GM23338 (cell line): ENCODE measurements around the gene GPATCH2. TPM values are rescaled to one million over a fixed set of nuclear protein-coding genes. Genes with fewer than 3 reads are reported as not detected.

ENCODE experiments used
- ATAC-seq: fragments of 200-7000 bp; cut with Tn5 transposase; 3 replicates; pipeline ENCODE4 v1.9.1; 2020
- DNase-seq: peaks from one replicate; pipeline ENCODE4 v3.0.0-alpha.2; 2015; ENCODE audit warnings: low spot score
- H2AFZ ChIP-seq: fragments of 200-600 bp; sonication (generic); 2 replicates; pipeline ENCODE4 v1.8.0; 2016; ENCODE audit warnings: antibody characterized with exemption, mild to moderate bottlenecking, moderate library complexity
- H3F3A ChIP-seq: fragments of 200-600 bp; sonication (generic); replicated peaks from 2 replicates; pipeline ENCODE4 v1.8.0; 2017; ENCODE audit warnings: antibody characterized with exemption, mixed run types, low read depth
- H3K27ac ChIP-seq: fragments of 200-600 bp; sonication (generic); 2 replicates; pipeline ENCODE4 v1.6.1; 2016; ENCODE audit warnings: low read depth
- H3K27me3 ChIP-seq: fragments of 200-600 bp; sonication (generic); 2 replicates; pipeline ENCODE4 v1.8.0; 2016; ENCODE audit warnings: mild to moderate bottlenecking, mixed run types, moderate library complexity; ENCODE audit not compliant: insufficient read depth
- H3K36me3 ChIP-seq: fragments of 200-600 bp; sonication (generic); 2 replicates; pipeline ENCODE4 v1.8.0; 2016; ENCODE audit warnings: mild to moderate bottlenecking; ENCODE audit not compliant: insufficient read depth
- H3K4me1 ChIP-seq: fragments of 200-600 bp; sonication (generic); 2 replicates; pipeline ENCODE4 v1.8.0; 2016; ENCODE audit warnings: mild to moderate bottlenecking, moderate library complexity; ENCODE audit not compliant: insufficient read depth
- H3K4me2 ChIP-seq: fragments of 200-600 bp; sonication (generic); 2 replicates; pipeline ENCODE4 v1.7.1; 2017; ENCODE audit warnings: mixed run types
- H3K4me3 ChIP-seq: fragments of 200-600 bp; sonication (generic); 2 replicates; pipeline ENCODE4 v1.6.1; 2016; ENCODE audit warnings: mixed run types
- H3K79me2 ChIP-seq: fragments of 200-600 bp; sonication (generic); replicated peaks from 2 replicates; pipeline ENCODE4 v1.8.0; 2017; ENCODE audit warnings: mild to moderate bottlenecking; ENCODE audit not compliant: insufficient read depth
- H3K9me2 ChIP-seq: fragments of 200-600 bp; sonication (generic); 2 replicates; pipeline ENCODE4 v1.8.0; 2017; ENCODE audit not compliant: insufficient read depth
- H4K20me1 ChIP-seq: fragments of 200-600 bp; sonication (generic); replicated peaks from 2 replicates; pipeline ENCODE4 v1.8.0; 2017; ENCODE audit warnings: mild to moderate bottlenecking; ENCODE audit not compliant: insufficient read depth
- H3K27ac Mint-ChIP-seq: 2 replicates; pipeline ENCODE4 v1.8.0; 2020; ENCODE audit warnings: inconsistent platforms, mild to moderate bottlenecking, moderate library complexity, mixed read lengths
- H3K27me3 Mint-ChIP-seq: 3 replicates; pipeline ENCODE4 v1.8.0; 2022; ENCODE audit warnings: low read depth, mild to moderate bottlenecking, moderate library complexity, mixed read lengths, inconsistent platforms; ENCODE audit not compliant: insufficient read depth, poor library complexity
- H3K36me3 Mint-ChIP-seq: 3 replicates; pipeline ENCODE4 v1.8.0; 2021; ENCODE audit warnings: low read depth, mild to moderate bottlenecking, inconsistent platforms, moderate library complexity, mixed read lengths
- H3K4me1 Mint-ChIP-seq: 3 replicates; pipeline ENCODE4 v1.8.0; 2020; ENCODE audit warnings: mild to moderate bottlenecking, inconsistent platforms, mixed read lengths
- H3K4me3 Mint-ChIP-seq: 3 replicates; pipeline ENCODE4 v1.8.0; 2021; ENCODE audit warnings: moderate library complexity, mild to moderate bottlenecking, inconsistent platforms, mixed read lengths
- H3K9me3 Mint-ChIP-seq: 3 replicates; pipeline ENCODE4 v1.8.0; 2020; ENCODE audit warnings: moderate library complexity, mild to moderate bottlenecking, inconsistent platforms, mixed read lengths
- CREB1 ChIP-seq: fragments of 250-450 bp; sonication (Bioruptor Pico); IDR thresholded peaks from 2 replicates; pipeline ENCODE4 v1.5.0; 2020; ENCODE audit warnings: low read depth, mild to moderate bottlenecking, moderate library complexity
- EZH2 ChIP-seq: fragments of 200-600 bp; sonication (generic); IDR thresholded peaks from one replicate; pipeline ENCODE4 v1.8.0; 2017; ENCODE audit warnings: antibody characterized with exemption, mild to moderate bottlenecking, low read depth; ENCODE audit not compliant: unreplicated experiment
- EZH2phosphoT487 ChIP-seq: fragments of 200-600 bp; sonication (generic); IDR thresholded peaks from one replicate; pipeline ENCODE4 v1.8.1; 2018; ENCODE audit warnings: antibody characterized with exemption; ENCODE audit not compliant: unreplicated experiment
- JUNB ChIP-seq: IDR thresholded peaks from one replicate; pipeline ENCODE4 v1.6.1; 2016; ENCODE audit warnings: antibody characterized with exemption; ENCODE audit not compliant: unreplicated experiment
- NANOG ChIP-seq: IDR thresholded peaks from 2 replicates; pipeline ENCODE4 v1.6.1; 2016; ENCODE audit warnings: antibody characterized with exemption, borderline replicate concordance
- POLR2AphosphoS5 ChIP-seq: IDR thresholded peaks from 2 replicates; pipeline ENCODE4 v1.6.1; 2016; ENCODE audit warnings: antibody characterized with exemption, low read depth
- STAT1 ChIP-seq: IDR thresholded peaks from one replicate; pipeline ENCODE4 v1.6.1; 2016; ENCODE audit warnings: antibody characterized with exemption; ENCODE audit not compliant: unreplicated experiment
- ZNF114 ChIP-seq: fragments of 250-450 bp; sonication (Bioruptor Pico); IDR thresholded peaks from 2 replicates; pipeline ENCODE4 v1.5.0; 2020; ENCODE audit warnings: mild to moderate bottlenecking, moderate library complexity
- ZNF331 ChIP-seq: fragments of 250-450 bp; sonication (Bioruptor Pico); IDR thresholded peaks from 2 replicates; pipeline ENCODE4 v1.5.0; 2020; ENCODE audit warnings: low read depth, mild to moderate bottlenecking, moderate library complexity
- polyA plus RNA-seq: library from polyadenylated mRNA; unstranded; fragments of >200 nt; fragmentation: Nextera tagmentation; extraction: Ambion mirVana; gene quantifications from 2 replicates; pipeline ENCODE4 v1.2.1, GENCODE V29; 2016
- total RNA-seq: library from RNA; depleted of rRNA; stranded (reverse); fragments of >200 nt; shearing (Covaris generic); gene quantifications from 2 replicates; pipeline ENCODE4 v1.2.3, GENCODE V29; 2014
- TF ChIP-seq, protein P1 (sequence below): IDR thresholded peaks from one replicate; pipeline ENCODE4 v1.6.1; 2018; ENCODE audit warnings: antibody characterized with exemption; ENCODE audit not compliant: unreplicated experiment
- TF ChIP-seq, protein P2 (sequence below): fragments of 250-450 bp; sonication (Bioruptor Pico); IDR thresholded peaks from 2 replicates; pipeline ENCODE4 v1.5.0; 2020; ENCODE audit warnings: mild to moderate bottlenecking, moderate library complexity
- TF ChIP-seq, protein P3 (sequence below), 2 experiments: fragments of 200-600 bp in 1 of 2; sonication (generic) in 1 of 2; conservative IDR thresholded peaks; 2 replicates each; pipeline versions ENCODE4 v1.5.1 to v1.6.1; 2016 to 2017; ENCODE audit warnings: antibody characterized with exemption in 2 of 2, low read depth in 2 of 2, mild to moderate bottlenecking in 2 of 2, moderate library complexity in 1 of 2
- TF ChIP-seq, protein P4 (sequence below): IDR thresholded peaks from 2 replicates; pipeline ENCODE4 v1.6.1; 2016; ENCODE audit warnings: antibody characterized with exemption

GPATCH2 gene
- total and polyA plus RNA-seq, 2 experiments from 2014 or later = 12.3 to 26.7 TPM

DNA sequence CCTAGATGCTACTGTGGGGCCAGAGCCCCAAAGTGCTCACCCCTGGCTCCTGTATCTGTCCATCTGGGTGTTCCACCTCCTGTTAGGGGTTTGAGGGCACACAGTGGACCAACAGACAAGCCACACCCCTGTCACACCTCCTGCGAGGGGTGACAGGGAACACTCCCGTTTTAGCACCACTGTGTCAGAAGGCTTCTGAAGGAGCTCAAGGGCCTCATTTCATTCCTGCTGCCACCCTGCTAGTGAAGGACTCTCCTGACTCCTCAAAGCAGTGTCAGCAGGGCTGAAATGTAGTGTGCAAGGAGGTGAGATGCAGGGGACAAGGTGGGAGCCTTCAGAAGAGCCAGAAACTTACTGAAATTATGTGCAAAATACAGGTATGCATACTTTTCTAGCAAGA, 174.6 kb downstream of the GPATCH2 start:
- Histone ChIP-seq H3K9me2 (no peaks in the 10 kb centered on the region), H2AFZ (no peak overlapping the region), H3K27me3 (no peaks in the 10 kb centered on the region), H3K36me3 (no peaks in the 10 kb centered on the region), H3K27ac (no peak overlapping the region), H4K20me1 (no peaks in the 10 kb centered on the region), H3K4me1 (no peaks in the 10 kb centered on the region), H3F3A (no peaks in the 10 kb centered on the region), H3K4me3 (no peak overlapping the region), H3K79me2 (no peaks in the 10 kb centered on the region), H3K4me2 (no peak overlapping the region)
- H3K4me1 Mint-ChIP-seq = 0 out of 3 replicates have a peak, but pooled peaks cover 2% of the 10 kb centered on the region
- H3K36me3 Mint-ChIP-seq = no peaks in the 10 kb centered on the region
- DNase-seq = no peak
- peaks cover 3% of the 10 kb centered on the region for H3K27me3 Mint-ChIP-seq
- no peak for ATAC-seq
- H3K27ac Mint-ChIP-seq = no peak overlapping the region
- no peaks in the 10 kb centered on the region for H3K9me3 Mint-ChIP-seq
- no peak for TF ChIP-seq CREB1
- TF ChIP-seq ZNF114 (CRISPR knock-in tag) = no peak
- TF ChIP-seq, protein P1, sequence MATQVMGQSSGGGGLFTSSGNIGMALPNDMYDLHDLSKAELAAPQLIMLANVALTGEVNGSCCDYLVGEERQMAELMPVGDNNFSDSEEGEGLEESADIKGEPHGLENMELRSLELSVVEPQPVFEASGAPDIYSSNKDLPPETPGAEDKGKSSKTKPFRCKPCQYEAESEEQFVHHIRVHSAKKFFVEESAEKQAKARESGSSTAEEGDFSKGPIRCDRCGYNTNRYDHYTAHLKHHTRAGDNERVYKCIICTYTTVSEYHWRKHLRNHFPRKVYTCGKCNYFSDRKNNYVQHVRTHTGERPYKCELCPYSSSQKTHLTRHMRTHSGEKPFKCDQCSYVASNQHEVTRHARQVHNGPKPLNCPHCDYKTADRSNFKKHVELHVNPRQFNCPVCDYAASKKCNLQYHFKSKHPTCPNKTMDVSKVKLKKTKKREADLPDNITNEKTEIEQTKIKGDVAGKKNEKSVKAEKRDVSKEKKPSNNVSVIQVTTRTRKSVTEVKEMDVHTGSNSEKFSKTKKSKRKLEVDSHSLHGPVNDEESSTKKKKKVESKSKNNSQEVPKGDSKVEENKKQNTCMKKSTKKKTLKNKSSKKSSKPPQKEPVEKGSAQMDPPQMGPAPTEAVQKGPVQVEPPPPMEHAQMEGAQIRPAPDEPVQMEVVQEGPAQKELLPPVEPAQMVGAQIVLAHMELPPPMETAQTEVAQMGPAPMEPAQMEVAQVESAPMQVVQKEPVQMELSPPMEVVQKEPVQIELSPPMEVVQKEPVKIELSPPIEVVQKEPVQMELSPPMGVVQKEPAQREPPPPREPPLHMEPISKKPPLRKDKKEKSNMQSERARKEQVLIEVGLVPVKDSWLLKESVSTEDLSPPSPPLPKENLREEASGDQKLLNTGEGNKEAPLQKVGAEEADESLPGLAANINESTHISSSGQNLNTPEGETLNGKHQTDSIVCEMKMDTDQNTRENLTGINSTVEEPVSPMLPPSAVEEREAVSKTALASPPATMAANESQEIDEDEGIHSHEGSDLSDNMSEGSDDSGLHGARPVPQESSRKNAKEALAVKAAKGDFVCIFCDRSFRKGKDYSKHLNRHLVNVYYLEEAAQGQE = no peak
- no peak for TF ChIP-seq NANOG
- TF ChIP-seq, protein P2, sequence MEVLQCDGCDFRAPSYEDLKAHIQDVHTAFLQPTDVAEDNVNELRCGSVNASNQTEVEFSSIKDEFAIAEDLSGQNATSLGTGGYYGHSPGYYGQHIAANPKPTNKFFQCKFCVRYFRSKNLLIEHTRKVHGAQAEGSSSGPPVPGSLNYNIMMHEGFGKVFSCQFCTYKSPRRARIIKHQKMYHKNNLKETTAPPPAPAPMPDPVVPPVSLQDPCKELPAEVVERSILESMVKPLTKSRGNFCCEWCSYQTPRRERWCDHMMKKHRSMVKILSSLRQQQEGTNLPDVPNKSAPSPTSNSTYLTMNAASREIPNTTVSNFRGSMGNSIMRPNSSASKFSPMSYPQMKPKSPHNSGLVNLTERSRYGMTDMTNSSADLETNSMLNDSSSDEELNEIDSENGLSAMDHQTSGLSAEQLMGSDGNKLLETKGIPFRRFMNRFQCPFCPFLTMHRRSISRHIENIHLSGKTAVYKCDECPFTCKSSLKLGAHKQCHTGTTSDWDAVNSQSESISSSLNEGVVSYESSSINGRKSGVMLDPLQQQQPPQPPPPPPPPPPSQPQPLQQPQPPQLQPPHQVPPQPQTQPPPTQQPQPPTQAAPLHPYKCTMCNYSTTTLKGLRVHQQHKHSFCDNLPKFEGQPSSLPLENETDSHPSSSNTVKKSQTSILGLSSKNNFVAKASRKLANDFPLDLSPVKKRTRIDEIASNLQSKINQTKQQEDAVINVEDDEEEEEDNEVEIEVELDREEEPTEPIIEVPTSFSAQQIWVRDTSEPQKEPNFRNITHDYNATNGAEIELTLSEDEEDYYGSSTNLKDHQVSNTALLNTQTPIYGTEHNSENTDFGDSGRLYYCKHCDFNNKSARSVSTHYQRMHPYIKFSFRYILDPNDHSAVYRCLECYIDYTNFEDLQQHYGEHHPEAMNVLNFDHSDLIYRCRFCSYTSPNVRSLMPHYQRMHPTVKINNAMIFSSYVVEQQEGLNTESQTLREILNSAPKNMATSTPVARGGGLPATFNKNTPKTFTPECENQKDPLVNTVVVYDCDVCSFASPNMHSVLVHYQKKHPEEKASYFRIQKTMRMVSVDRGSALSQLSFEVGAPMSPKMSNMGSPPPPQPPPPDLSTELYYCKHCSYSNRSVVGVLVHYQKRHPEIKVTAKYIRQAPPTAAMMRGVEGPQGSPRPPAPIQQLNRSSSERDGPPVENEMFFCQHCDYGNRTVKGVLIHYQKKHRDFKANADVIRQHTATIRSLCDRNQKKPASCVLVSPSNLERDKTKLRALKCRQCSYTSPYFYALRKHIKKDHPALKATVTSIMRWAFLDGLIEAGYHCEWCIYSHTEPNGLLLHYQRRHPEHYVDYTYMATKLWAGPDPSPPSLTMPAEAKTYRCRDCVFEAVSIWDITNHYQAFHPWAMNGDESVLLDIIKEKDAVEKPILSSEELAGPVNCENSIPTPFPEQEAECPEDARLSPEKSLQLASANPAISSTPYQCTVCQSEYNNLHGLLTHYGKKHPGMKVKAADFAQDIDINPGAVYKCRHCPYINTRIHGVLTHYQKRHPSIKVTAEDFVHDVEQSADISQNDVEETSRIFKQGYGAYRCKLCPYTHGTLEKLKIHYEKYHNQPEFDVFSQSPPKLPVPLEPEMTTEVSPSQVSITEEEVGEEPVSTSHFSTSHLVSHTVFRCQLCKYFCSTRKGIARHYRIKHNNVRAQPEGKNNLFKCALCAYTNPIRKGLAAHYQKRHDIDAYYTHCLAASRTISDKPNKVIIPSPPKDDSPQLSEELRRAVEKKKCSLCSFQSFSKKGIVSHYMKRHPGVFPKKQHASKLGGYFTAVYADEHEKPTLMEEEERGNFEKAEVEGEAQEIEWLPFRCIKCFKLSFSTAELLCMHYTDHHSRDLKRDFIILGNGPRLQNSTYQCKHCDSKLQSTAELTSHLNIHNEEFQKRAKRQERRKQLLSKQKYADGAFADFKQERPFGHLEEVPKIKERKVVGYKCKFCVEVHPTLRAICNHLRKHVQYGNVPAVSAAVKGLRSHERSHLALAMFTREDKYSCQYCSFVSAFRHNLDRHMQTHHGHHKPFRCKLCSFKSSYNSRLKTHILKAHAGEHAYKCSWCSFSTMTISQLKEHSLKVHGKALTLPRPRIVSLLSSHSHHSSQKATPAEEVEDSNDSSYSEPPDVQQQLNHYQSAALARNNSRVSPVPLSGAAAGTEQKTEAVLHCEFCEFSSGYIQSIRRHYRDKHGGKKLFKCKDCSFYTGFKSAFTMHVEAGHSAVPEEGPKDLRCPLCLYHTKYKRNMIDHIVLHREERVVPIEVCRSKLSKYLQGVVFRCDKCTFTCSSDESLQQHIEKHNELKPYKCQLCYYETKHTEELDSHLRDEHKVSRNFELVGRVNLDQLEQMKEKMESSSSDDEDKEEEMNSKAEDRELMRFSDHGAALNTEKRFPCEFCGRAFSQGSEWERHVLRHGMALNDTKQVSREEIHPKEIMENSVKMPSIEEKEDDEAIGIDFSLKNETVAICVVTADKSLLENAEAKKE (CRISPR knock-in tag) = no peak
- TF ChIP-seq EZH2phosphoT487 = no peak
- no peak for TF ChIP-seq STAT1
- TF ChIP-seq JUNB = no peak
- TF ChIP-seq POLR2AphosphoS5 = no peak
- TF ChIP-seq, protein P3, sequence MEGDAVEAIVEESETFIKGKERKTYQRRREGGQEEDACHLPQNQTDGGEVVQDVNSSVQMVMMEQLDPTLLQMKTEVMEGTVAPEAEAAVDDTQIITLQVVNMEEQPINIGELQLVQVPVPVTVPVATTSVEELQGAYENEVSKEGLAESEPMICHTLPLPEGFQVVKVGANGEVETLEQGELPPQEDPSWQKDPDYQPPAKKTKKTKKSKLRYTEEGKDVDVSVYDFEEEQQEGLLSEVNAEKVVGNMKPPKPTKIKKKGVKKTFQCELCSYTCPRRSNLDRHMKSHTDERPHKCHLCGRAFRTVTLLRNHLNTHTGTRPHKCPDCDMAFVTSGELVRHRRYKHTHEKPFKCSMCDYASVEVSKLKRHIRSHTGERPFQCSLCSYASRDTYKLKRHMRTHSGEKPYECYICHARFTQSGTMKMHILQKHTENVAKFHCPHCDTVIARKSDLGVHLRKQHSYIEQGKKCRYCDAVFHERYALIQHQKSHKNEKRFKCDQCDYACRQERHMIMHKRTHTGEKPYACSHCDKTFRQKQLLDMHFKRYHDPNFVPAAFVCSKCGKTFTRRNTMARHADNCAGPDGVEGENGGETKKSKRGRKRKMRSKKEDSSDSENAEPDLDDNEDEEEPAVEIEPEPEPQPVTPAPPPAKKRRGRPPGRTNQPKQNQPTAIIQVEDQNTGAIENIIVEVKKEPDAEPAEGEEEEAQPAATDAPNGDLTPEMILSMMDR (conservative IDR thresholded peaks at IDR 0.05; ENCODE audit: low read depth in 2 of 2) = no peak
- TF ChIP-seq ZNF331 = no peak
- TF ChIP-seq, protein P4, sequence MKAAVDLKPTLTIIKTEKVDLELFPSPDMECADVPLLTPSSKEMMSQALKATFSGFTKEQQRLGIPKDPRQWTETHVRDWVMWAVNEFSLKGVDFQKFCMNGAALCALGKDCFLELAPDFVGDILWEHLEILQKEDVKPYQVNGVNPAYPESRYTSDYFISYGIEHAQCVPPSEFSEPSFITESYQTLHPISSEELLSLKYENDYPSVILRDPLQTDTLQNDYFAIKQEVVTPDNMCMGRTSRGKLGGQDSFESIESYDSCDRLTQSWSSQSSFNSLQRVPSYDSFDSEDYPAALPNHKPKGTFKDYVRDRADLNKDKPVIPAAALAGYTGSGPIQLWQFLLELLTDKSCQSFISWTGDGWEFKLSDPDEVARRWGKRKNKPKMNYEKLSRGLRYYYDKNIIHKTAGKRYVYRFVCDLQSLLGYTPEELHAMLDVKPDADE = no peak
- TF ChIP-seq EZH2 = no peak
- no peak overlapping the region for H3K4me3 Mint-ChIP-seq
